ENCODE data around the gene DNAH1.

DNAH1 gene

DNA sequence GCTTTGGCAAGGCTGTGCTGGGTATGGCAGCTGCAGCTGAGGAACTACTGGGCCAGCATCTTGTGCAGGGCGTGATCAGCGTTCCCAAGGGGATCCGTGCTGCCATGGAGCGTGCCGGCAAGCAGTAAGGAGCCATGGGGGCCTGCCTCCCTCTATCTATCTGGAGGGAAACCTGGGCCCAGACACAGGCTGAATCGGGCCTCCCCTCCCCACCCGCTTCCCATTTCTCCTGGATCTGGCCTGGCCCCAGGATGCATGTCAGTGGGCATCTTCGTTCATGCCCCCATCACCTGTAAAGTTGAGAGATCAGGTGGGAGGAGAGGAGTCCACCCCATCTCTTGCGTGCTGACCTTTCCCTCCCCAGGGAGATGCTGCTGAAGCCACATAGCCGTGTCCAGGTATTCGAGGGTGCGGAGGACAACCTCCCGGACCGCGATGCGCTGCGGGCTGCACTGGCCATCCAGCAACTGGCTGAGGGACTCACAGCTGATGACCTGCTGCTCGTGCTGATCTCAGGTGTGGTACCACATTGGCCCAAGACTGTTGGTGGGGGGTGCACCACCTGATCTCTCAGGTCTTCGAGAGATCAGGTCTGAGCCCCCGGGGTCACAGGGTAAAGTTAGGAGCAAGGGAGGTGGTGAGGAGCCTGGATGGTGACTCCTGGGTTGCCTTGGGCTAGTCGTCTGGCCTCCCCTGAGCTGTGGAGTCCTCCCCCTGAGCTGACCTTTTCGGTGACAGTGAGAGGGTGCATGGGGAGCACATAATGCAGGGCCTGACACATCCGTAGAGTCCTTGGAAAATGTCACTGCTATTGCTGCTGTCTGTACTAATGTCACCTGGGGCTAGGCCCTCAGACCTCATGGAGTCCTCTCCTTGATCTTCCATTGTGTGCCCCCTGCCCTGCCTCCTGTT, 25.3 kb upstream of the DNAH1 start:
- no peak for DNase-seq (ENCODE audit: low read depth in 2 of 3, low spot score in 2 of 3)

- peak in 1 of 3 experiments; percentile 34 for DNase-seq (ENCODE audit: low read depth in 2 of 3, low spot score in 2 of 3)
Observed at GRCh38 chr3:52291508-52292181, 24.5 kb upstream of the DNAH1 start.

- no peak for DNase-seq (ENCODE audit: low read depth in 2 of 3, low spot score in 2 of 3)
Observed at GRCh38 chr3:52292247-52293065, 23.7 kb upstream of the DNAH1 start.

DNA sequence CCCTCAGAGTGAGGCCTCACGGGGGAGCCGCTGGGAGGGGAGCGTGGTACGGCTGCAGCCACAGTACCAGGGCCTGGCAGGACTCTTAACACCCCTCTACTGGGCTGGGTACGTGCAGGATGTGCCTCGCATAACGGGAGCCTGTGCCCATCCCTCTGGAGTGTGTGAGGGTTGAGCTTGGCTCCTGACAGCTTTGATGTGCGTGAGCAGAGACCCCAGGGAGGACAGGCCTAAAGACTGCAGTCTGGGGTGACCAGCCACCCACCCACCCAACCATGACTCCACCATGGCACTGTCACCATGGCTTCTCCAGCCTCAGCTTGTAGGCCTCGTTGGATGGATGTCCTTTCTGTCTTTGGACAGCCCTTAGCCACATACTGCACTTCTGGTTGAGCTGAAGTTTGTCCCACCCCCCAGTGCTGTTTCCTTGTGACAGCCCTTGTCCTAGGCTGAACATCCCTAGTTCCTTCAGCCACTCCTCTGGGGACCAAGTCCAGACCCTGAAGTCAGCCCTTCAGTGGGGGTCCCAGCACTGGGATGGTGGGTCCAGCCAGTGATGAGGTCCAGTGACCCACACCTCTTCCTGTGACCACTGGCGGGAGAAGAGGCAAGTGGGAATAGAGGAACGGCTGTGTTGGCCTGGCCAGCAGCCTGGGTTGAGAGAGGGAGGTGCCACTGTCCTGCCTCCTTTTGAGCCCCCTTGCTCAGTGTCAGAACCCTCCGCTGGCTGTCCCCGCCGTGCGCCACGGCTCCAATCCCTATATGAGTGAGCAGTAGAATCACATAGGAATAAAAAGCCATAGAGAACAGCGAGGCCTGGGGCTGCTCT, 22.4 kb upstream of the DNAH1 start:
- DNase-seq (ENCODE audit: low read depth in 2 of 3, low spot score in 2 of 3) = no peak

DNA sequence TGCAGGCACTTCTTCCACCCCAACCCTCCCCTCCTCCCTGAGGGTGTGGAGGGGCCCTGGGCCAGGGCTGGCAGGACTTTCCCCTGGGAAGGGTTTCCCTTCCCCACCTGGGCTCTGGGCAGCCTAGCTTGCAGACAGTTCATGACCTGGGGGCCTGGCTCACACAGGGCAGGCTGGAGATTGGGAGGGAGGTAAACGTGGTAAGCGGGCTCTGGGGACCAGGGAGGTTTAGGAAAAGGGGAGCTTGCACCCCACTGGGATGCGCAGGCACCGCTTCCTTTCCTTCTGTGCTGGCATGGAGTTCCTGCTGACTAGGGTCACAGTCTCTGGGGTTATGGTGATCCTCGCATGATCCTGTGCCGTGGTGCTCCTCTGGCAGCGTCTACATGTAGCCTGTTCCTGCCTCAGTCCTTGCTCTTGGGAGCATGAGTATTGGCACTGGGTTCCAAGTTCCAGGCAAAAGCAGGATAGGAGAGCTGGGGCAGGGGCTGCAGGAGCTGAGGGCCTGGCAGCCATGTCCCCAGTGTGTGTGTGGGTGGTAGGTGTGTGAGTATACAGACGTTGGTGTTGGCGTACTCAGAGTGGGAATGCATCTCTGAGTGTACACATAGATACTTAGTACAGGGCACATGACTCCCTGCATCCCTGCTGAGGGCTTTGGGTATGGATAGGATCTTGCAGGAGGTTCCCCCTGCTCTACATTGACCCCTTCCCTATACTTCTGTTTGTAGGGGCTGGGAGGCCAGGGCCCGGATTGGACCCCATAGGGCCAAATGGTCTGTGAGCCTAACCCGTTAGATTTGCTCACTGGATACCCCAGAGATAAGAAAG, 21.6 kb upstream of the DNAH1 start:
- no peak for DNase-seq (ENCODE audit: low read depth in 2 of 3, low spot score in 2 of 3)

DNA sequence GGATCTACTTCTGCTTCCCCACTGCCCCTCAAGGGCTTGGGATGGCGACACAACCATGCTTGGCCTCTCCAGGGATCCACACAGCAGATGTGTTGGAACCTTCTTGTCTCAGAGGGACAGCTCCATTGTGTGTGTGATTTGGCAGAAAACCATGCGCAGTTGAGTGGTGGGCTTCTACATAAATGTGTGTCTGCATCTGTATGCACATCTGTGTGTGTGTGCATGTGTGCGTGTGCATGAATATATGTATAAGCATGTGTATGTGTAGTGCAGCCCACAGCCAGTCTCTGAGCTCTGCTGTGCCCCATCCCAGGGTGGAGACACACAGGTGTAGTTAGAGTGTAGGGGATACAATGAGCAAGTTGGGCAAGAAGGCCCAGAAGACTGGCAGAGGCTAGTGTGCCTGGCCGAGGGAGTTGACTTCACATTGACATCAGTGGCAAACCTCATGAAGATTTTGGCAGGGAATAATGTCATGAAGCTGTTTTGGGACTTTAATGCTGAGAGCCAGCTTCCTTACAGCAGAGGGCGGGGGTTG, 20.4 kb upstream of the DNAH1 start:
- no peak for DNase-seq (ENCODE audit: low read depth in 2 of 3, low spot score in 2 of 3)

DNA sequence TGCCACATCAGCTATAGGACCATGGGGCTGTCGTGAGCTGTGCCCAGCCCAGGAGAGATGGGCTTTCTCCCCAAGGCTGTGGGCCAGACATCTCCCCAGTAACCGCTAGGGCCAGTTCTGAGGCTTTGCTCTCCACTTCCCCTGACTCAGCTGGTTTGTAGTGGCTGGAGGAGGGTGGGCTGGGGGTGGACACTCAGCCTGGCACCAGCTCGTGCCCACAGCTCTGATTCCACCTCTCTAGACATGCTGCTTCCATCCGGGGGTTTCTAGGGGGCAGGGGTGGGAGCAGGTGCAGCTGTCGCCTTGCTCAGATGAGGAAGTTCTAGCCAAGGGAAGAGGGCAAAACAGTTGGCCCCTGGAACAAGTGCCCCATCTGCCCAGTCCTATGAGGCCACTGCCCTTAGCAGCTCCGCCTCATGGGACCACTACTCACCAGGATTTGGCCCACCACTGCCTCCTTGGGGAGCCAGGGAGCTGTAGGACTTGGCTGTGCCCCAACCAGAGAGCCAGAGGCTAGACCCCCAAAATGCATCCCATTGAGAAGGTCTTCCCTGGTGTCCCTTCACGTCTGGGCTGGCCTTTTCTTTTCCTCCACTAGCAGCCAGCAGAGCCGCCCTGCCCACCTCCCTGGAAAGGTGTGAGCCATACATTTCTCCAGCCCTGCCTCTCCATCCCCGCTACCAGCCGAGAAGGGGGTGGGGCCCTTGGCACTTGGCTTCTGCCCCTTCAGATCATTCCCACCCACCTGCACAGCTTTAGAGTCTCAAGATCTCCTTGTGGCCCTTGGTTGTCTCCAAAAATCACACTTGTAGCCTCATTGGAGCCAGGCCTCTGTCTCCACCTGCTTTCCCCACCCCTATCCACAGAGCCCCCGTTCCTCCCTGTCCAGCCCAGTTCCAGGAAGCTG, 18.6 kb upstream of the DNAH1 start:
- no peak for DNase-seq (ENCODE audit: low read depth in 2 of 3, low spot score in 2 of 3)

DNA sequence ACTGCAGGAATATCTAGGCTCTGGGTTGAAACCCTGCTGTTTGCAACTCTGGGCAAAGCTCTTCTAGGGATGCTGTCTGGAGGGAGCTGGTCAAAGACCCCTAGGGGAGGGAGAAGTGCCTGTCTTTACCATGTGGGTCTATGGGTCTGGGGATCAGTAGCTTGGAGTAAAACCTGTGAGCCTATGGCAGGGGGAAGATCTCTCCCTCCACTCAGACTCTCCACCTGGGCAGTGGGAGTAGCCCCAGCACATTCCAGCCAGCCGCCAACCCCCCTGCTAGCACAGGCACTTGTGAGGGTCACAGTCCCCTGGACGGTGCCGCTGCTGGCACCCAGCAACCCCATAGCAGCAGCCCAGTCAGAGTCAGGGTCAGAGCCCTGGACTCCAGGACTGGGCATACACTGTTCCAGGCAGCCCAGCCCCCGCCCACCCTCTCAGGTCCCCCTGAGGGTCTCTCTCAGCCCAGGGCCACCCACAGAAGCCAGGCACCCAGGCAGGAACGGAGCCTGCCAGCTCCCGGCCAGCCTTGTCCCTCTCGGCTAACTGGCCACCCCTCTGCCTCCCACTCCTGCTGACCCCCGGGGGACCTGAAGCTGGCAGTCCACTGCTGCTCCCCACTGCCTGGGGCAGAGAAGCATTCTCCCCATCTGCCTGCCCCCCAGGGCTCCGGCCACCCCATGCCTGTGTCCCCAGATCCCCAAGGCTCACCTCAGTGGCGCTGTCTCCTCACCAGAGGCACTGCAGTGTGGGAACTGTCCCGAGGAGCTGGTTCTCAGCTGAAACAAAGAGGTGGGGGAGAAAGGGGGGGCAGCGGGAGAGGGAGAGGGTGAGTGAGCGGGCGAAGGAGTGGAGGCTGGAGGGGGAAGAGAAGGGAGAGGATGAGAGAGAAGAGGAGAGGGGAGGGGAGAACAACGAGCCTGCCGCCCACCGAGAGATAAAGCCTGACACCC, 17.7 kb upstream of the DNAH1 start:
- DNase-seq (ENCODE audit: low read depth in 2 of 3, low spot score in 2 of 3) = no peak

GRCh38 chr3:52299247-52299878, 16.8 kb upstream of the DNAH1 start:
- DNase-seq (ENCODE audit: low read depth in 2 of 3, low spot score in 2 of 3) = no peak

DNA sequence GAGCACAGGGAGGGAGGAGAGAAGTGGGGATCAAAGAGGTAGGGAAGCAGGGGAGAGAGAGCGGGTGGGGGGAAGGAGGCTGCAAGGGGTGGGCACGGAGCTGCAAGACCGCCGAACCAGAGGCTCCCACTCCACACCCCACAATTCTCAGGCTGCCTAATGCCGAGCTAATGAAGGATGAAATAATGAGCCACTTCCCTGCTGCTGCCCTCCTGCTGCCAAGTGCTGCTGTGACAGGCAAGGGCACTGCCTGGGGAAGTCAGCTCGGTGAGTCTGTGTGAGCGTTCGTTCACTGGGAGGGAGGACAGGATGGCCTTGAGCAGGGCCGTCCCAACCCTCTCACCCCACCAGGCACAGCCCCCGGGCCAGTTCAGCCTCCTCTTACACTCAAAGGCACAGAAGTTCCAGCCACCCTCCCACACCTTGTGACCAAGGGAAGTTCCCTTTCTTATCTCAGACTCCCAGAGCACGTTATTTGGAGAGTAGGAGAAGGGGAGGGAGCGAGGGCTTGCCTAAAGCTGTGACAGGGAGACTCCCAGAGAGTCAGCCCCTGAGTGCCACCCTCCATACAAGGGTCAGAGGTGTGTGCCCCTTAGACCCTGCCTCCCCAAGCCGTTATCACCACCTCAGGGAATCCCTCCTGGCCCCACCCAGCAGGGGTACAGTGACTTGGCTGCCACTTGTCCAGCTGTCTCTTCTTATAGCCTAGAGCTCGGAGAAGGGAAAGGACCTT, 16.1 kb upstream of the DNAH1 start:
- DNase-seq (ENCODE audit: low read depth in 2 of 3, low spot score in 2 of 3) = no peak

DNA sequence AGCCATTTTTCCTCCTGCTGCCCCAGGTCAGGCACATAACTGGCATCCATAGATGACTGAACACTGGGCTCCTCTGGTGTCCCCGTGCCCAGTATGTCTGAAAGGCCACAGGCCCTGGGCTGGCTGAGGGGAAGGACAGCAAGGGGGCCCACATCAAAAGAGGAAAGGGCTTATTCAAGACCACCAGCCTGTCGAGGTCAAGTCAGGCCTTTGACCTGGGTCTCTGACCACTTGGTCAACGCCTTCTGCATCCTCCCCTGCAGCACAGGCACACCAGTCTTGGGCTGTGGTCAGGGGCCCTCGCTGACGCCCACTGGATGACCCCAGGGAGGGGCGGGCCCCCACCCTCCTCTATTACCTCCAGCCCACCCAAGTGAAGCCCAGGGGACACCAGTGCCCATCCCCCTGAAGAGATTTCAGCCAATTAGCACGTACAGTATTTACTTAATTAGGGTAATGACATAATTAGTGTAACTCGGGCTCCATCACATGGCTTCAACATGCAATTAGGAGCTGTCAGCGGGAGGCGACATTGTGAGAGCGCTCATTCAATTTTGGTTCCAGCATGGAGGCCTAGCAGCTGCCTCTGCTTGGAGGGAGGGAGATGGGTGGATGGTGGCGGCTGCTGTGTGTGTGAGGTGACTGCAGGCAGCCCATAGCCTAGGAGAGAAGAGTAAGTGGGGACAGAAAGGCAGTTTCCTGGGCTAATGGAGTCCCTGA, 13.5 kb upstream of the DNAH1 start:
- no peak for DNase-seq (ENCODE audit: low read depth in 2 of 3, low spot score in 2 of 3)

- DNase-seq (ENCODE audit: low read depth in 2 of 3, low spot score in 2 of 3) = no peak
Observed at GRCh38 chr3:52303811-52304210, 12.3 kb upstream of the DNAH1 start.

DNA sequence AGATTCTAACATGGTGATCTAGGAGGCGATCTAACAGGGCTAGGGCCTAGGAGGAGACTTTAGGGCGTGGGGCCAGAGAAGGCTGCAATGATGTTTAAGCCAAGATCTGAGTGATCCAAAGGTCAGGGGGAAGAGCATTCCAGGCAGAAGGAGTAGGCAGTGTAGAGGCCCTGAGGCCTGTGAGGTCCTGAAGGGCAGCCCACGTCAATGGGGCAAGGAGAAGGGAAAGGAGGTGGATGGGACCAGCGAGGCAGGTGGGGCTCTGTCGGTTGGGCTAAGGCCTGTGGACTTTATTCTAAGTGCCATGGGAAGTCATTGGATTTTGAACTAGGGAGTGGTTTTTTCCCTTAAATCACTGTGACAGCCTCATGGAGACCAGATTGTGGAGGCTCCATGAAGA, 10.2 kb upstream of the DNAH1 start:
- no peak for DNase-seq (ENCODE audit: low read depth in 2 of 3, low spot score in 2 of 3)

- DNase-seq (ENCODE audit: low read depth in 2 of 3, low spot score in 2 of 3) = no peak
Observed at GRCh38 chr3:52306978-52307377, 9.1 kb upstream of the DNAH1 start.

DNA sequence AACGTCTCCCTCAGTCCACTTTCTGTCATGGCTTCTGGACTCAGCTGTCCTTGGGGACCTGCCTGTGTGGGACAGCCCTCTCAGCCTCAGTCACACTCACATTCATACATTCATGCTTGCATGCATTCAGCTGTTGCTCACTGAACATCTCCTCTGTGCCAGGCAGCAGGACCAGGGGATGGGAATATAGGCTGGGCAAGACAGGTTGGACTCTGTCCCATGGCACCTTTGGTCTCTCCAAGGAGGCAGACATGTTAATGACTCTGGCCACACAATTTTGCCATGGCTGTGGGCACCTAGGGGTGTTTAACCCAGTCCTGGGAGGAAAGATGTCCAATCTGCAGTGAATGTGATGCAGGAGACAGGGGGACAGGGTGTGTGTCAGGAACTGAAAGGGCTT, 7.8 kb upstream of the DNAH1 start:
- DNase-seq (ENCODE audit: low read depth in 2 of 3, low spot score in 2 of 3) = no peak

Measured in activated CD8-positive, alpha-beta memory T cell treated with anti-CD3 and anti-CD28 coated beads for 48 hours (primary cell).